Tibial artery (tissue), 4 donors: ENCODE measurements around the gene PRDM16.

Experiments used
- DNase-seq, 2 donors: peaks; one replicate each; pipeline ENCODE4 v3.0.0-alpha.2; 2019
- H3K27ac ChIP-seq, 2 donors: fragments of 200-600 bp; sonication (generic) in 1 of 2; 1 replicate in 1 of 2; 2 replicates in 1 of 2; pipeline ENCODE4 v1.5.1; 2018 to 2019; ENCODE audit warnings: mild to moderate bottlenecking in 1 of 2
- H3K27me3 ChIP-seq, 2 donors: fragments of 200-600 bp; sonication (generic) in 1 of 2; one replicate each; pipeline versions ENCODE4 v1.5.1 to v1.6.0; 2016 to 2019
- H3K36me3 ChIP-seq, 3 donors: fragments of 200-600 bp; sonication (generic) in 2 of 3; one replicate each; pipeline ENCODE4 v1.5.1; 2016 to 2019; ENCODE audit warnings: mild to moderate bottlenecking in 2 of 3
- H3K4me1 ChIP-seq, 4 donors: fragments of 200-600 bp; sonication (generic) in 2 of 4; 1 replicate in 3 of 4; 2 replicates in 1 of 4; pipeline ENCODE4 v1.5.1; 2016 to 2019
- H3K4me3 ChIP-seq, 2 donors: fragments of 200-600 bp; sonication (generic) in 1 of 2; 1 replicate in 1 of 2; 2 replicates in 1 of 2; pipeline ENCODE4 v1.5.1; 2018 to 2019; ENCODE audit warnings: mild to moderate bottlenecking in 2 of 2
- H3K9me3 ChIP-seq, 3 donors: fragments of 200-600 bp; sonication (generic) in 1 of 3; one replicate each; pipeline ENCODE4 v1.5.1; 2016 to 2019
- intact Hi-C: fragments of 100-400 bp; cut with DNase I; formaldehyde crosslinking; loops from one replicate; pipeline ENCODE4 v1.15.0; 2023; ENCODE audit warnings: low total_unique reads
- TF ChIP-seq, protein P1 (sequence below), 2 experiments: fragments of 200-600 bp in 1 of 2; fragments of 450-650 bp in 1 of 2; IDR thresholded peaks; one replicate each; pipeline ENCODE4 v1.5.1; 2017 to 2019; ENCODE audit warnings: antibody characterized with exemption in 2 of 2, mild to moderate bottlenecking in 1 of 2, moderate library complexity in 1 of 2

PRDM16 gene

DNA sequence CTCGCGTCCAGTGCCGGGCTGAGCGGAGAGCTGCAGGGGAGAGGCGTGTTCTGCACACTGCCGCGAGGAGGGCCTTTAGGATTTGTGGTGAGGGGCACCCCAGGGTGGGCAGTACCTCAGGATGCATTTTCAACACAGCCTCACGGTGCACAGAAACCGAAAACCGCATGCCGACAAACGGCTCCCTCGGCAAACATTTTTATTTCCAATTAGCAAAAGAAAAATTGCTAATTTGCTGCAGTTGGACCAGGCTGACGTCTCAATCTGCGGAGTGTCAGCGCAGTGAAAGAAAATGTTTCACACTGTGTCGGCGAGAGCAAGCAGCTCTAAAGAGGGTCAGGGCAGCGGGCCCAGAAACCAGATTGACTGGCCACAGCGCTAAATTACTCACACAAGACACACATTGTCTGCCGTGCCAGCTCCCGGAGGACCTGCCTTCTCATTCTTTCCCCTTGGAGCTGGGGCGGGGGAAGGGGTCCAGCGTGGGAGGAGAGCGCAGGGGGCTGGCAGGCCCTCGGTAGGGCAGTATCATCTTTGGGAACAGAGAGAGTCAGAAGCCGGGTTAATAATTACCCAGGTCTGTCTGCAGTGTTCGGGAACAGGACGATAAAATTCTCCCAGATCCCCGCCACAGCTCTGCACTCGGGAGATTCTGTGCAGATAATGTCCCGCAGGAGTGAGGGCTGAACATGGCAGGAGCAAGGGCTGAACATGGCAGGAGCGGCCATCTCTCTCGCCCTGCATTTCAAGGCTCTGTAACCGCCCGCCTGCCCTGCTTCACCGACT is 150.2 kb downstream of the PRDM16 start:
- Histone ChIP-seq H3K9me3 (no peaks in the 10 kb centered on the region), H3K4me1 (peaks cover 0 to 90% (median 73%) of the 10 kb centered on the region in 4 donors), H3K27ac (peak overlapping the region; percentile 67 to 81), H3K27me3 (no peaks in the 10 kb centered on the region), H3K4me3 (no peak overlapping the region), H3K36me3 (no peaks in the 10 kb centered on the region)
- intact Hi-C loops: no loop called here
- DNase-seq: peak; percentile 73 to 90
- TF ChIP-seq, protein P1, sequence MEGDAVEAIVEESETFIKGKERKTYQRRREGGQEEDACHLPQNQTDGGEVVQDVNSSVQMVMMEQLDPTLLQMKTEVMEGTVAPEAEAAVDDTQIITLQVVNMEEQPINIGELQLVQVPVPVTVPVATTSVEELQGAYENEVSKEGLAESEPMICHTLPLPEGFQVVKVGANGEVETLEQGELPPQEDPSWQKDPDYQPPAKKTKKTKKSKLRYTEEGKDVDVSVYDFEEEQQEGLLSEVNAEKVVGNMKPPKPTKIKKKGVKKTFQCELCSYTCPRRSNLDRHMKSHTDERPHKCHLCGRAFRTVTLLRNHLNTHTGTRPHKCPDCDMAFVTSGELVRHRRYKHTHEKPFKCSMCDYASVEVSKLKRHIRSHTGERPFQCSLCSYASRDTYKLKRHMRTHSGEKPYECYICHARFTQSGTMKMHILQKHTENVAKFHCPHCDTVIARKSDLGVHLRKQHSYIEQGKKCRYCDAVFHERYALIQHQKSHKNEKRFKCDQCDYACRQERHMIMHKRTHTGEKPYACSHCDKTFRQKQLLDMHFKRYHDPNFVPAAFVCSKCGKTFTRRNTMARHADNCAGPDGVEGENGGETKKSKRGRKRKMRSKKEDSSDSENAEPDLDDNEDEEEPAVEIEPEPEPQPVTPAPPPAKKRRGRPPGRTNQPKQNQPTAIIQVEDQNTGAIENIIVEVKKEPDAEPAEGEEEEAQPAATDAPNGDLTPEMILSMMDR (IDR thresholded peaks at IDR 0.05): no peak

GRCh38 chr1:3219791-3220467 is 150.9 kb downstream of the PRDM16 start:
- Histone ChIP-seq H3K4me1 (peaks cover 0 to 89% (median 71%) of the 10 kb centered on the region in 4 donors), H3K27me3 (no peaks in the 10 kb centered on the region), H3K36me3 (no peaks in the 10 kb centered on the region), H3K4me3 (no peak overlapping the region), H3K27ac (peak overlapping the region; percentile 67 to 81), H3K9me3 (no peaks in the 10 kb centered on the region)
- intact Hi-C loops: loop anchor here (5.0 kb wide), 1 partner anchor 153 kb away; the partner anchor contains the start of gene PRDM16
- TF ChIP-seq, protein P1 (IDR thresholded peaks at IDR 0.05): no peak
- no peak for DNase-seq

DNA sequence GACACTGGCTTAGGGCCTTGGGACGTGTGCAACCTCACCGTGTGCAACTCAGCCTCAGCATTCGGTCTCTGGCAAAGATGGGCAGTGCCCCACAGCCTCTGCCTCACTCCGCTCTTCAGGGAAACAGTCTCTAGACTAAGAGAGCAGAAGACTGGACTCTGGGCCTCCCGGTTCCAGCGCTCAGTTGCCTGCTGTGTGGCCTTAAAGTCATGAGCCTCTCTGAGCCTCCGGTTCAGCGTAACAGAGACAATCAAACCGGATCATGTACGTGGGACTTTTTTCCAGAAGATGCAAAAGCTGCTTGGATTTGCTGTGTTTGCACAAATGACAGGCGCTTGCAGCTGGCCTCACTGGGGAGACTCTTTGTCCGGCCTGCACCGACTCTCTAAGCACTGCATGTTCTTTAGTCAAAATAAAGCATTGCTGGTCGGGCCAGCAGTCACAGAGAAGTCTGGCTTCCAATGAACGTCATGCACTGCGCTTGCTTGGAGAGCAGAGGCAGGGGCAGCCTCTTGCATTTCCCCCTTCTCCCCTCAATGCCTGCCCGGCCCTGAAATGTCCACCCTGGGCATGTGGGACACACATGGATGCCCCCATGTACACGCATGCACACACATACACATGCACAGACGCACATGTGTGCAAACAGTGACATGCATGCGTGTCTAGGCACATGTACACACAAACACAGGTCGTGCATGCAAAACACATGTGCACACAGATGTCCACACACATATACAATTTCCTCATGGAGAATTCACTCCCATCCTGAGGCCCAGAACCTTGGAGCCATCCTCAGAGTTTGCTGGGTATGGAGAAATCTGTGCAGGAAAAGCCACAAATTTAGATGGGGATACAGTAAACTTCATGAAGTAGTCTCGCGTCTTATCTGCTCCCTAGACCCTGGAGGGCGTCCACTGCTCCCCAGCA is 152.4 kb downstream of the PRDM16 start:
- Histone ChIP-seq H3K27me3 (no peaks in the 10 kb centered on the region), H3K9me3 (no peaks in the 10 kb centered on the region), H3K4me3 (no peak overlapping the region), H3K27ac (peak overlapping the region; percentile 67 to 81), H3K36me3 (no peaks in the 10 kb centered on the region), H3K4me1 (peaks cover 0 to 91% (median 73%) of the 10 kb centered on the region in 4 donors)
- intact Hi-C loops: loop anchor here (5.0 kb wide), 1 partner anchor 154 kb away; the partner anchor contains the start of gene PRDM16
- peak in 1 of 2 donors; percentile 78 for DNase-seq
- TF ChIP-seq, protein P1 (IDR thresholded peaks at IDR 0.05): no peak

GRCh38 chr1:3222042-3222692 is 153.2 kb downstream of the PRDM16 start:
- peak overlapping the region; percentile 67 to 81 for H3K27ac ChIP-seq
- no peaks in the 10 kb centered on the region for H3K36me3 ChIP-seq
- H3K9me3 ChIP-seq: no peaks in the 10 kb centered on the region
- intact Hi-C loops: loop anchor here (5.0 kb wide), 1 partner anchor 155 kb away; the partner anchor contains the start of gene PRDM16
- H3K4me3 ChIP-seq: no peak overlapping the region
- no peaks in the 10 kb centered on the region for H3K27me3 ChIP-seq
- TF ChIP-seq, protein P1 (IDR thresholded peaks at IDR 0.05): peak in 1 of 2 experiments; percentile 7
- peak; percentile 32 to 90 for DNase-seq
- H3K4me1 ChIP-seq: peaks cover 0 to 90% (median 65%) of the 10 kb centered on the region in 4 donors

- intact Hi-C loops: no loop called here
- Histone ChIP-seq H3K27ac (peak overlapping the region; percentile 31 to 49), H3K27me3 (no peaks in the 10 kb centered on the region), H3K9me3 (no peaks in the 10 kb centered on the region), H3K36me3 (no peaks in the 10 kb centered on the region), H3K4me1 (peaks cover 0 to 55% (median 31%) of the 10 kb centered on the region in 4 donors), H3K4me3 (no peak overlapping the region)
- DNase-seq: no peak
- TF ChIP-seq, protein P1 (IDR thresholded peaks at IDR 0.05): no peak
These were observed 156.7 kb downstream of the PRDM16 start for GRCh38 chr1:3225661-3226060.
